Thoracic aorta (tissue), 2 donors: Measurements from ENCODE around the gene PKD2L1. TPM values are rescaled to one million over a fixed set of nuclear protein-coding genes. Genes with fewer than 3 reads are reported as not detected.

Experiments
- ATAC-seq: fragments of 150-250 bp; one replicate; pipeline ENCODE4 v1.8.0; 2017; ENCODE audit warnings: low read depth; ENCODE audit not compliant: insufficient number of reproducible peaks, low FRiP score
- DNase-seq: peaks from one replicate; pipeline ENCODE4 v3.0.0-alpha.2; 2020; ENCODE audit warnings: low spot score
- H3K27ac ChIP-seq, 2 donors: fragments of 200-600 bp; sonication (generic); 1 replicate in 1 of 2; 2 replicates in 1 of 2; pipeline ENCODE4 v1.5.1; 2016; ENCODE audit warnings: mild to moderate bottlenecking in 2 of 2, moderate library complexity in 2 of 2
- H3K27me3 ChIP-seq: fragments of 200-600 bp; sonication (generic); replicated peaks from 2 replicates; pipeline ENCODE4 v1.6.0; 2016; ENCODE audit warnings: mild to moderate bottlenecking; ENCODE audit not compliant: insufficient read depth
- H3K36me3 ChIP-seq: fragments of 200-600 bp; sonication (generic); one replicate; pipeline ENCODE4 v1.5.1; 2016
- H3K4me1 ChIP-seq, 2 donors: fragments of 200-600 bp; sonication (generic); 1 replicate in 1 of 2; 2 replicates in 1 of 2; pipeline versions ENCODE4 v1.5.1 to v1.6.0; 2016; ENCODE audit warnings: low read depth in 2 of 2, mild to moderate bottlenecking in 1 of 2; ENCODE audit not compliant: control insufficient read depth in 1 of 2
- H3K4me3 ChIP-seq: fragments of 200-600 bp; sonication (generic); 2 replicates; pipeline ENCODE4 v1.5.1; 2016; ENCODE audit warnings: mild to moderate bottlenecking
- H3K9me3 ChIP-seq: fragments of 200-600 bp; sonication (generic); 2 replicates; pipeline ENCODE4 v1.5.1; 2016
- CTCF ChIP-seq: fragments of 200-600 bp; sonication (generic); IDR thresholded peaks from one replicate; pipeline ENCODE4 v1.5.1; 2019; ENCODE audit warnings: antibody characterized with exemption
- total RNA-seq, 2 donors: library from RNA; depleted of rRNA; stranded (reverse); fragments of >200 nt; gene quantifications; one replicate each; pipeline versions ENCODE4 v1.1.0 to v1.2.3, GENCODE V29; 2016

The PKD2L1 gene
- total RNA-seq, 2 donors from 2014 or later: 0.56 TPM; not detected in 1

DNA sequence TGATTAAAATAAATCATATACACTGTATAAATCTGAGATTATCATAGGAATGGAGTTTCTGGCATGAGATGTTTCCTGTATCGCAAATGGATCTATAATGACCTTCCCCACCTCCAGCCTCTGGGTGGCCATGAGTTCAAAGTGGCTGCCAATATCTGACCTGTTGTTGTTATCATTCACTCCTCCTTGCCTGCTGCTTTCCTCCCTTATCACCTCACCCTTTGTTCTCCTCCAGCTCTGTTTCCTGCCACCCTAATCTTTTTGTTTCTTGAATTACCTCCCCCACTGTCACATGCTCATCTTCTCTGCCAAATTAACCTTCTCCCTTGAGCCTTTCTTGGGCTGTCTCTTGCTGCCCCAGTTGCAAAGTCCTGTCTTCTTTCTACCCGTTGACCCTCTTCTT is 29.0 kb upstream of the PKD2L1 start:
- Histone ChIP-seq H3K36me3 (peaks cover 5% of the 10 kb centered on the region), H3K4me3 (no peak overlapping the region), H3K27ac (no peak overlapping the region), H3K4me1 (no peaks in the 10 kb centered on the region), H3K27me3 (no peaks in the 10 kb centered on the region), H3K9me3 (no peaks in the 10 kb centered on the region)
- no peak for ATAC-seq
- no peak for TF ChIP-seq CTCF
- DNase-seq: no peak

DNA sequence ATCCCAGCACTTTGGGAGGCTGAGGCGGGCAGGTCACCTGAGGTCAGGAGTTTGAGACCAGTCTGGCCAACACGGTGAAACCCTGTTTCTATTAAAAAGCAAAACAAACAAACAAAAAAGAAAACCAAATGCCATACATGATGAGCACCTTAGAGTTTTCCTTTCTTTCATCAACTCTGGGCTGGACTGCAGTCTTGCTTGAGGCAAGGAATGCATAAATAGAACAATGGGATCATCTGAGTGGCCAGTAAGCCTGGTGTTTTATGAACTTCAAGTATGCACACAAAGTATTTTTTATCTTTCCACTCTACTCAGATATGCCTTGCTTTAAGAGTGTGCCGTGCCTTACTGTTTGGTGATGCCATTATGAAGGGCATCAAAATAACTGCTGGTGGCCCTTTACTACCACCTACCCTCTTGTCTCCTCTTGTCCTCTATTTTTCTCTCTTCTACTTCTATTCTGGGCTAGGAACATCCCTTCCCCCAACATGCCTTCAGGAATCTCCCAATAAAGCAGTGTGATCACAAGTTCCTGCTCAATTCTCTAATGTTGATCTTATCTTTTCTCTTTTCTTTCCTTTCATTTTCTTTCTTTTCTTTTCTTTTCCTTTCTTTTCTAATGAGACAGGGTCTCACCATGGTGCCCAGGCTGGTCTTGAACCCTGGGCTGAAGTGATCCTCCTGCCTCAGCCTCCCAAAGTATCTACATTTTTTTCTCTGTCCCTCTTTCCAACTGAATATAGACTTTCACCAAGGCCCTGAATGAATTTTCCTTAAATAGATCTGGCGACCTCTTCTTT is 27.2 kb upstream of the PKD2L1 start:
- H3K4me3 ChIP-seq: no peak overlapping the region
- H3K4me1 ChIP-seq: no peaks in the 10 kb centered on the region
- DNase-seq: no peak
- no peaks in the 10 kb centered on the region for H3K9me3 ChIP-seq
- TF ChIP-seq CTCF: no peak
- ATAC-seq: no peak
- no peak overlapping the region for H3K27ac ChIP-seq
- peaks cover 5% of the 10 kb centered on the region for H3K36me3 ChIP-seq
- no peaks in the 10 kb centered on the region for H3K27me3 ChIP-seq

GRCh38 chr10:100356067-100357017 is 26.3 kb upstream of the PKD2L1 start:
- Histone ChIP-seq H3K4me3 (no peak overlapping the region), H3K9me3 (no peaks in the 10 kb centered on the region), H3K36me3 (peaks cover 5% of the 10 kb centered on the region), H3K27me3 (no peaks in the 10 kb centered on the region), H3K27ac (no peak overlapping the region), H3K4me1 (no peaks in the 10 kb centered on the region)
- TF ChIP-seq CTCF: no peak
- no peak for DNase-seq
- ATAC-seq: no peak

DNA sequence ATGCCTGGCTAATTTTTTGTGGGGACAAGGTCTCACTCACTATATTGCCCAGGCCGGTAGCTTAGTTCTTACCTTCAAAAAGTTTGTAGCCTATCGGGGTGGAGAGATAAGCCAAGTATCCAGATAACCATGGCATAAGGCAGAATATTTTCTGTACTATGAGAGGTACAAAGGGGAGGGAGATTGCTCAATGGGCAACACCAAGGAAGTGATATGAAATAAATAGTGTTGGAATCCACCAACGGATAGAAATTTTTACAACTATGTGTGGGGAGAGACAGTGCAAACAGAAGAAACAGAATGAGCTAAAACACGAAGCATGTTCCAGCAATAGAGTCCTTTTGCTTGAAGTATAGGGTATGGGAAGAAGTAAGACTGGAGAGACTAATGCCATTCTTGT is 25.1 kb upstream of the PKD2L1 start:
- no peaks in the 10 kb centered on the region for H3K4me1 ChIP-seq
- H3K36me3 ChIP-seq: peaks cover 5% of the 10 kb centered on the region
- H3K9me3 ChIP-seq: no peaks in the 10 kb centered on the region
- no peak for TF ChIP-seq CTCF
- H3K27ac ChIP-seq: no peak overlapping the region
- H3K4me3 ChIP-seq: no peak overlapping the region
- ATAC-seq (no peak), DNase-seq (no peak)
- no peaks in the 10 kb centered on the region for H3K27me3 ChIP-seq
